ENCODE data around the gene RAB18. TPM values are rescaled to one million over a fixed set of nuclear protein-coding genes. Genes with fewer than 3 reads are reported as not detected.

Gene RAB18
- total and polyA plus RNA-seq, 2 experiments from 2014 or later = 35.5 to 77.2 TPM

GRCh38 chr10:27463961-27464360, 40.1 kb upstream of the RAB18 start:
- H3K36me3 ChIP-seq (ENCODE audit: insufficient read depth) = no peaks in the 10 kb centered on the region
- H3K27me3 ChIP-seq (ENCODE audit: insufficient read depth) = no peaks in the 10 kb centered on the region
- ATAC-seq (no peak), DNase-seq (ENCODE audit: low spot score) (no peak)
- peaks cover 8% of the 10 kb centered on the region; the same call in 2 of the 3 replicates for H3K36me3 Mint-ChIP-seq (ENCODE audit: low read depth)
- no peak overlapping the region for H3K4me3 Mint-ChIP-seq
- no peaks in the 10 kb centered on the region; the same call in 1 of the 2 replicates for H3K9me2 ChIP-seq (ENCODE audit: insufficient read depth)
- H3K79me2 ChIP-seq (replicated peaks; ENCODE audit: insufficient read depth) = no peaks in the 10 kb centered on the region
- TF ChIP-seq CTCF (conservative IDR thresholded peaks at IDR 0.05; ENCODE audit: low read depth in 2 of 2) (no peak), ETS1 (IDR thresholded peaks at IDR 0.05) (no peak), ZNF114 (CRISPR knock-in tag; IDR thresholded peaks at IDR 0.05) (no peak), STAT1 (IDR thresholded peaks at IDR 0.05; ENCODE audit: unreplicated experiment) (no peak), ZNF462 (CRISPR knock-in tag; IDR thresholded peaks at IDR 0.05) (no peak), REST (IDR thresholded peaks at IDR 0.05; ENCODE audit: unreplicated experiment) (no peak), EZH2phosphoT487 (IDR thresholded peaks at IDR 0.05; ENCODE audit: unreplicated experiment) (no peak)
- no peak overlapping the region for H3K27ac Mint-ChIP-seq
- peaks cover 13% of the 10 kb centered on the region for H3K4me1 Mint-ChIP-seq
- no peaks in the 10 kb centered on the region for H4K20me1 ChIP-seq (replicated peaks; ENCODE audit: insufficient read depth)
- H3K27ac ChIP-seq (ENCODE audit: low read depth) = no peak overlapping the region
- peaks cover 14% of the 10 kb centered on the region; the same call in 2 of the 3 replicates for H3K9me3 Mint-ChIP-seq
- no peak overlapping the region for H2AFZ ChIP-seq
- H3K4me1 ChIP-seq (ENCODE audit: insufficient read depth) = 0 out of 2 replicates have a peak, but pooled peaks cover 5% of the 10 kb centered on the region
- no peaks in the 10 kb centered on the region for H3F3A ChIP-seq (replicated peaks; ENCODE audit: low read depth)
- H3K27me3 Mint-ChIP-seq (ENCODE audit: insufficient read depth, low read depth, poor library complexity) = peaks cover 3% of the 10 kb centered on the region
- H3K4me3 ChIP-seq = no peak overlapping the region
- no peak overlapping the region for H3K4me2 ChIP-seq
